T-cell (primary cell): ENCODE results near the gene PRSS48. TPM values are rescaled to one million over a fixed set of nuclear protein-coding genes. Genes with fewer than 3 reads are reported as not detected.
A peak's percentile ranks its signal among the peaks of the same experiment; 100 is the strongest.

Source experiments
- ATAC-seq, 4 experiments: fragments of 200-7000 bp in 3 of 4; fragments of 150-1000 bp in 1 of 4; cut with Tn5 transposase; replicated peaks in 1 of 4; 1 replicate in 3 of 4; 2 replicates in 1 of 4; pipeline ENCODE4 v1.10.0; 2021; ENCODE audit warnings: moderate library complexity in 3 of 4, mild to moderate bottlenecking in 2 of 4, moderate number of reproducible peaks in 1 of 4
- CTCF ChIA-PET, 2 donors: fragments of 300-600 bp; sonication (Branson Sonifier 250); formaldehyde crosslinking; loops; one replicate each; lab custom pipeline; 2022; ENCODE audit warnings: antibody characterized with exemption in 2 of 2; lab: Charles Lee
- POLR2A ChIA-PET, 2 donors: fragments of 300-600 bp; sonication (Branson Sonifier 250); formaldehyde crosslinking; loops; one replicate each; lab custom pipeline; 2022; ENCODE audit warnings: antibody characterized with exemption in 2 of 2; lab: Charles Lee
- DNase-seq, 35 experiments: peaks; one replicate each; pipeline versions ENCODE4 v3.0.0 to v3.0.0-alpha.2; 2013 to 2023
- H3K27ac ChIP-seq: one replicate; pipeline ENCODE4 v1.5.1; 2013; ENCODE audit warnings: low read length
- H3K27me3 ChIP-seq, 2 experiments: replicated peaks in 1 of 2; 1 replicate in 1 of 2; 2 replicates in 1 of 2; pipeline versions ENCODE4 v1.6.1 to v1.7.0; 2013; ENCODE audit warnings: low read length in 1 of 2, mixed read lengths in 1 of 2; ENCODE audit not compliant: control insufficient read depth in 2 of 2, insufficient read depth in 2 of 2; ENCODE audit errors: extremely low read depth in 1 of 2
- H3K36me3 ChIP-seq, 2 donors: 1 replicate in 1 of 2; 2 replicates in 1 of 2; pipeline versions ENCODE4 v1.6.1 to v1.7.0; 2013; ENCODE audit warnings: low read length in 1 of 2; ENCODE audit not compliant: control insufficient read depth in 2 of 2, insufficient read depth in 1 of 2; ENCODE audit errors: extremely low read depth in 1 of 2
- H3K4me1 ChIP-seq, 2 experiments: 1 replicate in 1 of 2; 2 replicates in 1 of 2; pipeline versions ENCODE4 v1.6.1 to v1.7.0; 2013; ENCODE audit warnings: low read length in 2 of 2, mixed read lengths in 1 of 2; ENCODE audit not compliant: insufficient read depth in 2 of 2, control insufficient read depth in 1 of 2; ENCODE audit errors: extremely low read depth in 1 of 2
- H3K4me3 ChIP-seq, 2 donors: 1 replicate in 1 of 2; 2 replicates in 1 of 2; pipeline versions ENCODE4 v1.5.1 to v1.7.0; 2013; ENCODE audit warnings: mild to moderate bottlenecking in 2 of 2, low read length in 1 of 2, moderate library complexity in 1 of 2; ENCODE audit not compliant: control insufficient read depth in 1 of 2; ENCODE audit errors: extremely low read depth in 1 of 2
- H3K9me3 ChIP-seq: 2 replicates; pipeline ENCODE4 v1.7.0; 2013
- H3K27ac Mint-ChIP-seq, 2 donors: one replicate each; pipeline ENCODE4 v1.8.0; 2020 to 2021; ENCODE audit warnings: mild to moderate bottlenecking in 2 of 2, mixed read lengths in 2 of 2
- H3K27me3 Mint-ChIP-seq, 2 donors: one replicate each; pipeline ENCODE4 v1.8.0; 2021 to 2022; ENCODE audit warnings: mixed read lengths in 2 of 2
- H3K36me3 Mint-ChIP-seq: one replicate; pipeline ENCODE4 v1.8.0; 2021; ENCODE audit warnings: mixed read lengths
- H3K4me1 Mint-ChIP-seq, 3 donors: one replicate each; pipeline ENCODE4 v1.8.0; 2020 to 2022; ENCODE audit warnings: mixed read lengths in 3 of 3, mild to moderate bottlenecking in 1 of 3
- H3K4me3 Mint-ChIP-seq, 3 donors: one replicate each; pipeline ENCODE4 v1.8.0; 2020 to 2022; ENCODE audit warnings: mild to moderate bottlenecking in 3 of 3, mixed read lengths in 3 of 3, moderate library complexity in 3 of 3
- H3K9me3 Mint-ChIP-seq, 3 donors: one replicate each; pipeline ENCODE4 v1.8.0; 2020 to 2022; ENCODE audit warnings: mixed read lengths in 3 of 3
- WGBS: methylation state at CpG from one replicate; pipeline ENCODE4 v1.1.5; 2013; ENCODE audit warnings: missing lambda C conversion rate; ENCODE audit not compliant: insufficient coverage; 5-methylcytosine and 5-hydroxymethylcytosine counted together
- total RNA-seq, 35 experiments: library from RNA in 6 of 35; stranded (reverse) in 6 of 35; fragments of 120-200 nt in 1 of 35; gene quantifications; one replicate each; pipeline versions ENCODE4 v1.2.1 to v1.2.4 and lab custom pipeline; 2013 to 2026

The PRSS48 gene, protein sequence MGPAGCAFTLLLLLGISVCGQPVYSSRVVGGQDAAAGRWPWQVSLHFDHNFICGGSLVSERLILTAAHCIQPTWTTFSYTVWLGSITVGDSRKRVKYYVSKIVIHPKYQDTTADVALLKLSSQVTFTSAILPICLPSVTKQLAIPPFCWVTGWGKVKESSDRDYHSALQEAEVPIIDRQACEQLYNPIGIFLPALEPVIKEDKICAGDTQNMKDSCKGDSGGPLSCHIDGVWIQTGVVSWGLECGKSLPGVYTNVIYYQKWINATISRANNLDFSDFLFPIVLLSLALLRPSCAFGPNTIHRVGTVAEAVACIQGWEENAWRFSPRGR
- not detected for total RNA-seq
- total RNA-seq (2013), result not detected
- 0 reads per million in 29 experiments for total RNA-seq (lab: John Stamatoyannopoulos, UW)

DNA sequence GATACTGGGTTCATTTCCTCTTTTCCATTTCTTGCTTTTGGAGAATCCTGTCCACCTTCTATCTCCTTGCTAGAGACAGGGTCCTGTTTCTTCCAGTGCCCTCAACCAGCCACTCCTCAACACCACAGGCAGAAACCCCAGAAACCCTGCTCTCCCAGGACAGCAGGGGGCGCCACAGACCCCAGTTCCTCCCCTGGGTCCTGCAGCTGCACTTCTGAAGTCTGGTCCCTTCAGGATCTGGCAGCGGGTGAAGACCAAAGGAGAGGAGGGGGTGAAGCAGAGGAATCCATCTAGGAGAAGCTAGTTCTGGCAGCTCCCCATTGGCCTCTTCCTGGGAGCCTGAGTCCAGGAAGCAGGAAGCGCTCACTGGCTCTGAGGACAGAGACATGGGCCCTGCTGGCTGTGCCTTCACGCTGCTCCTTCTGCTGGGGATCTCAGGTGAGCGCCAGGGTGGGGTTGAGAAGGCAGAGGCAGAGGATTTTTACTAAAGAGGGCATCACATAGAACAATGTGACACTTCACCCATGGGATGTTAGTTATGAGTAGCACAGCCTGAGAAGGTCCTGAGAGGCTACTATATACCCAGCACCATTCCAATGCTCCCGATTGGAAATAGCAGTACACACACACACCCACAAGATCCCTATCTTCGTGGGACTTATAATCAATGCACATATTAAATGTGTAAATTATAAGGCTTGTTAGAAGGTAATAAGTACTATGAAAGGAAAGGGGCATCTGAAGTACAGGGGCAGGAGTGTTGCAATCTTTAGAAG is at the start of gene PRSS48:
Gene PRSS48, plus strand, starts transcription at position 375 of the 776 bp plus-strand sequence. Its CDS starts 12 bp downstream, at position 387.
- H3K9me3 ChIP-seq, result no peaks in the 10 kb centered on the region
- H3K4me1 ChIP-seq, result no peaks in the 10 kb centered on the region
- Mint-ChIP-seq H3K4me3 (no peak within 1 kb of the TSS), H3K9me3 (no peaks in the 10 kb centered on the region), H3K4me1 (no peaks in the 10 kb centered on the region), H3K27me3 (peaks cover 7 to 16% of the 10 kb centered on the region in 2 donors), H3K36me3 (no peaks in the 10 kb centered on the region), H3K27ac (no peak within 1 kb of the TSS)
- DNase-seq (peak in 16 of 35 experiments; percentile 1 to 35 (median 8)), ATAC-seq (no peak)
- WGBS, result 80% methylated on average over 3 of the region's 7 CpGs
- H3K27me3 ChIP-seq, result peaks cover 0 to 11% of the 10 kb centered on the region in 2 experiments
- H3K36me3 ChIP-seq, result no peaks in the 10 kb centered on the region
- POLR2A ChIA-PET, result interaction anchor here in 1 of 2 donors (1.2 kb wide), 1 partner anchor 12 kb away, joined by 3 read pairs; no protein-coding TSS in a partner anchor
- H3K27ac ChIP-seq, result no peak within 1 kb of the TSS
- no peak within 1 kb of the TSS for H3K4me3 ChIP-seq
- CTCF ChIA-PET, result no interaction called here

DNA sequence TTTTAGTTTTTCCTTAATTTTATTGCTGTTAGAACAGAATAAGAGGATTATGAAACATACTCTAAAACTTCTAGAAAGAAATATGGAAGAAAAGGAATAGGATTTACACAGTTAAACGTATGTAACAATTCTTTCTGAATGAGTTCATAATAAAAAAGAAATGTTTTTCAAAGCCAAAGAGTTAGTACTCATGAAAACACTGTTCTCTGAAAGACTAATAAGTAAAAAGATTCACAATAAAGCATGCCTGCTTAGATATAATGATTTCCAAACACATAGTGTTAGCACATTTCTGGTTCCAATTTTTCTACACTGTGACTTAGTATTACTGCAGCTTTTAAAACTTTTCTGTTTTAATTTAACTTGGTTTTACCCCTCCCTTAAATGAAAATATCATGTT is 49.8 kb upstream of the PRSS48 start:
- no peak for ATAC-seq
- CTCF ChIA-PET, result no interaction called here
- H3K9me3 Mint-ChIP-seq, result no peaks in the 10 kb centered on the region
- Histone ChIP-seq H3K9me3 (no peaks in the 10 kb centered on the region), H3K4me3 (no peak overlapping the region), H3K4me1 (no peaks in the 10 kb centered on the region), H3K36me3 (no peaks in the 10 kb centered on the region), H3K27ac (no peak overlapping the region), H3K27me3 (peaks cover 0 to 2% of the 10 kb centered on the region in 2 experiments)
- no peaks in the 10 kb centered on the region for H3K4me1 Mint-ChIP-seq
- H3K27me3 Mint-ChIP-seq, result peaks cover 24 to 41% of the 10 kb centered on the region in 2 donors
- DNase-seq, result no peak
- no peak overlapping the region for H3K4me3 Mint-ChIP-seq
- no peaks in the 10 kb centered on the region for H3K36me3 Mint-ChIP-seq
- WGBS, result no CpG with 5 or more reads among the region's 1 CpG
- H3K27ac Mint-ChIP-seq, result no peak overlapping the region
- POLR2A ChIA-PET, result no interaction called here

DNA sequence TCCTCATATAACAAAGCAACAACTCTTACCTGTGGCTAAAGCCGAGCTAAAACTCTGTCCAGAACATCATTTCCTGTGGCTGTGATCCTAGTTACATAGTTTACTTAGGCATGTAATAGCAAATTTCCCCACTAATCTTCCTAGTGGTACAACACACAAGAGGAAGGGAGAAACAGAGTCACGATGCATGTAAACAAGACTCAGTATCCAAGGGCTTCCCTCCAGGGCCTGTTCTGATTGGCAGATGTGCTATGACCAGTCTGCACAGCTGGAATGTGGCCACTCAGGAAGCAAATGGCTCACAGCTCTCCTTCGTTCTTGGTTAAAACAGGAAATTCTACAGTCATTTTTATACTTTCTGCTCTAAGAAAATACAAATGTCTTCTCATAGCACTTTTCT is 49.2 kb upstream of the PRSS48 start:
- no peaks in the 10 kb centered on the region for H3K9me3 ChIP-seq
- Mint-ChIP-seq H3K9me3 (no peaks in the 10 kb centered on the region), H3K27me3 (peaks cover 26 to 45% of the 10 kb centered on the region in 2 donors), H3K4me1 (no peaks in the 10 kb centered on the region), H3K4me3 (no peak overlapping the region), H3K36me3 (no peaks in the 10 kb centered on the region), H3K27ac (no peak overlapping the region)
- ChIA-PET CTCF (no interaction called here), POLR2A (no interaction called here)
- H3K27ac ChIP-seq, result no peak overlapping the region
- ATAC-seq (no peak), DNase-seq (no peak)
- H3K27me3 ChIP-seq, result peaks cover 0 to 2% of the 10 kb centered on the region in 2 experiments
- no peak overlapping the region for H3K4me3 ChIP-seq
- no peaks in the 10 kb centered on the region for H3K4me1 ChIP-seq
- WGBS, result 37% methylated on average over 2 of the region's 3 CpGs
- no peaks in the 10 kb centered on the region for H3K36me3 ChIP-seq

DNA sequence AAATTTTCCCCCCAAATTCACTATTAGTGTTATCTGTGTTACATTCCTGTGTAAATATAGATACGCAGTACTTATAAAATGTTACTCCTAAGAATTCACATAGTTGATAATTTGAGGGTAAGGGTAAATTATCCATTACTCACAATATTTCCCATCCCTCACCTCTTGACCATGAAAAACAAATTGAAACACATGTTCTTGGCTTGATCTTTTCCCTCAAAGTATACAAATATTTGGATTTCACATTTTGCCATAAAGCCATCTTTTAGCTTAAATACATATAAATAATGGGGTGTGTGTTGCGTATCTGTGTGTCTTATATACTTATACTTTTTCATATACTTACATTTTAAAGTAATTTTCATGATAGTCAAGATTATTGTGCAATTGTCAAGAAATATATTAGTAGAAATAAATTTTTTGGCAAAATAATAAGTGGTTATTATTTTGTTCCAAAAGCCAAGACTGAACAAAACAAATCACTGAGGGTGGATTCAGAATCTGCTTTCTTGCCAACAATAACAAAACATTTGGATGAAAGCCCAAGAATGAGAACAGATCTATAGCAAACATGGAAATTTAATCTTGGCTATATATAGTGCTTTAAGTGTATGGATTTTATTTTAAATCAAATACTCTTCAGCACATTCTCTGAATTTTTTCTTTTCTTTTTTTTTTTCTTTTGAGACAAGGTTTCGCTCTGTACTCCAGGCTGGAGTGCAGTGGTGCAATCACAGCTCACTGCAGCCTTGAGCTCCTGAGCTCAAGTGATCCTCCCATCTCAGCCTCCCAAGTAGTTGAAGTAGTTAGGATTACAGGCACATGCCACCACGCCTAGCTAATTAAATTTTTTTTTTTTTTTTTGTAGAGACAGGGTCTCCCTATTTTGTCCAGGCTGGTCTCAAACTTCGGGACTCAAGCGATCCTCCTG is 48.5 kb upstream of the PRSS48 start:
- Mint-ChIP-seq H3K36me3 (no peaks in the 10 kb centered on the region), H3K4me1 (no peaks in the 10 kb centered on the region), H3K4me3 (no peak overlapping the region), H3K27me3 (peaks cover 21 to 44% of the 10 kb centered on the region in 2 donors), H3K9me3 (no peaks in the 10 kb centered on the region), H3K27ac (no peak overlapping the region)
- H3K36me3 ChIP-seq, result no peaks in the 10 kb centered on the region
- DNase-seq (no peak), ATAC-seq (no peak)
- ChIA-PET POLR2A (interaction anchor here (0.6 to 0.7 kb wide), 2 partner anchors 444 to 1194 kb away, joined by 3 to 4 read pairs; no protein-coding TSS in a partner anchor), CTCF (interaction anchor here in 1 of 2 donors (0.6 kb wide), 1 partner anchor 349 kb away, joined by 4 read pairs; no protein-coding TSS in a partner anchor)
- H3K27ac ChIP-seq, result no peak overlapping the region
- WGBS, result no CpG with 5 or more reads among the region's 6 CpGs
- H3K4me3 ChIP-seq, result no peak overlapping the region
- peaks cover 0 to 2% of the 10 kb centered on the region in 2 experiments for H3K27me3 ChIP-seq
- H3K9me3 ChIP-seq, result no peaks in the 10 kb centered on the region
- H3K4me1 ChIP-seq, result no peaks in the 10 kb centered on the region

DNA sequence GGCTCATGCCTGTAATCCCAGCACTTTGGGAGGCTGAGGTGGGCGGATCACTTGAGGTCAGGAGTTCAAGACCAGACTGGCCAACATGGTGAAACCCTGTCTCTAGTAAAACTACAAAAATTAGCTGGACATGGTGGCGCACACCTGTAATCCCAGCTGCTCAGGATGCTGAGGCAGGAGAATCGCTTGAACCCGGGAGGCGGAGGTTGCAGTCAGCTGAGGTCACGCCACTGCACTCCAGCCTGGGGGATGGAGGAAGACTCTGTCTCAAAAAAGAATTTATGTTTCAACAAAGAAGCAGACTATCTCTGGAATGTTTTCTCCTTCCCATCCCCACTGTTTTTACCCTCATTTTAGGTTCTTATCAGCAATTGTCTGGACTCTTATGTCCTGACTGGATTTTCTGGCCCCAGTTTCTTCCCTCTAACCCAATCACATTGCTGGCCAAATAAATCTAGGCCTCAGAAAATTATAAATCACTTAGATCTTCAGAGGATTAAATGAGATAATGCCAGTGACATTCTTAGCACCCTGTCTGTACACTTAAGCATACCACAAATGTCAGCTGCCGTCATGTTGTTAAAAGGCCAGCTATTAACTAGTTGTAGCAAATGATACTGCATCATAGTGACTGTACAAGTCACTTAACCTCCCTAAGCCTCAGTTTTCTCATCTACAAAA is 44.9 kb upstream of the PRSS48 start:
- Mint-ChIP-seq H3K4me1 (no peaks in the 10 kb centered on the region), H3K27me3 (peaks cover 16 to 32% of the 10 kb centered on the region in 2 donors), H3K27ac (no peak overlapping the region), H3K4me3 (no peak overlapping the region), H3K9me3 (no peaks in the 10 kb centered on the region), H3K36me3 (no peaks in the 10 kb centered on the region)
- ChIA-PET POLR2A (no interaction called here), CTCF (no interaction called here)
- peaks cover 0 to 5% of the 10 kb centered on the region in 2 experiments for H3K27me3 ChIP-seq
- no peak for ATAC-seq
- no peak overlapping the region for H3K4me3 ChIP-seq
- 57% methylated on average over 1 of the region's 7 CpGs for WGBS
- H3K27ac ChIP-seq, result no peak overlapping the region
- no peaks in the 10 kb centered on the region for H3K4me1 ChIP-seq
- no peaks in the 10 kb centered on the region for H3K36me3 ChIP-seq
- no peak for DNase-seq
- H3K9me3 ChIP-seq, result no peaks in the 10 kb centered on the region
